ENCODE data around the gene FLYWCH2. TPM values are rescaled to one million over a fixed set of nuclear protein-coding genes. Genes with fewer than 3 reads are reported as not detected.

The FLYWCH2 gene
- total RNA-seq, 2 experiments from 2014 or later = 7.8 to 8.1 TPM

DNA sequence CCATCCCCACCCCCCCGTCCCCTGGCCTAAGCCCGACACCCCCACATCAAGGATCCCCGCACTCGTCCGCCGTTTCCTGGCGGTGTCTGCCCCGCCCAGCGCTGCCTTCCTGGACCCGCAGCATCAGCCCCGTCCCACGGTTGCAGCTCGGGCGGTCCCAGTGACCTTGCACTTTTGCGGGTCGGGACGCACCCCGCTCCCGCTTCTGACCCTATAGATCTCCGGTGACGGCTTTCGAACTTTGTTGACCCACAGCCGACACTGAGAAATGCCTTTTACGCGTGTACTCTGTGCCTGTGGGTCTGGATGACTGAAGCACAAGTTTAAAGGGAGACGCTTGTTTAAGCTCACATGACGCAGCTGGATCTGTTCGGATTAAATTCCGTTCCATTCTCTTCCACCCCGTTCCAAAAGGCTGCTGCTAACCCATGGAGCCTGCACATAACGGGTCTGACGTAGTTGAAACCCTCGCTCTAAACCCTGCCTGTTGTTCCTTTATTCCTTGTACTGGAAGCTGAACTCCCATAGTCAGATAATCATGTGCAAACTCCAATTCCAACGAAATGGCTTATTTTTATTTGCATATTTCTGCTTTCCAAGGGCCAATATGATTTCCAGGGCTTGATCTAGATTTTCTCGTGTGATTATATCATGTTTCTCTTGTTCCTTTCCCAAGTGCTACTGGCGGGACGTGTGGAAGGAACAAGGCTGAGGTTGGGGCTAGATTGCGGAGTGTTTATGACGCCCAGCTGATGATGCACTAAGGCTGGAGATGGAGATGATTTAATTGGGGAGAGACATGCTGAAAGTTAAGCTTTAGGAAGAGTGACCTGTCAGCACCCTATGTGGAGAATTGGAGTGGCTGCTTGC, 29.6 kb downstream of the FLYWCH2 start:
- CTCF ChIA-PET = interaction anchor here (1.0 to 4.0 kb wide), 4 partner anchors 14 to 44 kb away, joined by 5 to 19 read pairs (median 8); no protein-coding TSS in a partner anchor
- H3K9me3 ChIP-seq (ENCODE audit: control insufficient read depth in 1 of 2, insufficient read depth in 1 of 2, low read length in 2 of 2) = no peaks in the 10 kb centered on the region
- POLR2A ChIA-PET = interaction anchor here (0.6 to 3.7 kb wide), 13 partner anchors 8 to 1603 kb away, joined by 3 to 60 read pairs (median 4); partner anchors contain the start of genes FLYWCH2, KCTD5, SRRM2 and UBE2I
- DNase-seq (peak in 11 of 14 experiments; percentile 12 to 59 (median 21)), ATAC-seq (ENCODE audit: poor library complexity) (peak; percentile 16)
- peak overlapping the region; percentile 7 to 46 for H3K27ac ChIP-seq (ENCODE audit: low read depth in 1 of 2, low read length in 2 of 2)
- no peaks in the 10 kb centered on the region for H3K27me3 ChIP-seq (ENCODE audit: control insufficient read depth in 1 of 2, insufficient read depth in 2 of 2, low read length in 2 of 2)
- TF ChIP-seq, protein P1, sequence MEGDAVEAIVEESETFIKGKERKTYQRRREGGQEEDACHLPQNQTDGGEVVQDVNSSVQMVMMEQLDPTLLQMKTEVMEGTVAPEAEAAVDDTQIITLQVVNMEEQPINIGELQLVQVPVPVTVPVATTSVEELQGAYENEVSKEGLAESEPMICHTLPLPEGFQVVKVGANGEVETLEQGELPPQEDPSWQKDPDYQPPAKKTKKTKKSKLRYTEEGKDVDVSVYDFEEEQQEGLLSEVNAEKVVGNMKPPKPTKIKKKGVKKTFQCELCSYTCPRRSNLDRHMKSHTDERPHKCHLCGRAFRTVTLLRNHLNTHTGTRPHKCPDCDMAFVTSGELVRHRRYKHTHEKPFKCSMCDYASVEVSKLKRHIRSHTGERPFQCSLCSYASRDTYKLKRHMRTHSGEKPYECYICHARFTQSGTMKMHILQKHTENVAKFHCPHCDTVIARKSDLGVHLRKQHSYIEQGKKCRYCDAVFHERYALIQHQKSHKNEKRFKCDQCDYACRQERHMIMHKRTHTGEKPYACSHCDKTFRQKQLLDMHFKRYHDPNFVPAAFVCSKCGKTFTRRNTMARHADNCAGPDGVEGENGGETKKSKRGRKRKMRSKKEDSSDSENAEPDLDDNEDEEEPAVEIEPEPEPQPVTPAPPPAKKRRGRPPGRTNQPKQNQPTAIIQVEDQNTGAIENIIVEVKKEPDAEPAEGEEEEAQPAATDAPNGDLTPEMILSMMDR (IDR thresholded peaks at IDR 0.05) = no peak
- Mint-ChIP-seq H3K27me3 (no peaks in the 10 kb centered on the region), H3K4me3 (peak overlapping the region; percentile 96), H3K36me3 (ENCODE audit: low read depth) (peaks cover 32% of the 10 kb centered on the region), H3K27ac (peak overlapping the region; percentile 82), H3K4me1 (ENCODE audit: low read depth) (peaks cover 24% of the 10 kb centered on the region), H3K9me3 (no peaks in the 10 kb centered on the region)
- intact Hi-C loops (cut with DNase I, micrococcal nuclease) = loop anchor here in 1 of 2 experiments (5.0 kb wide), 1 partner anchor 70 kb away; the partner anchor contains the start of gene PKMYT1
- peak overlapping the region; percentile 75 for H3K4me3 ChIP-seq (ENCODE audit: low read length)
- H3K36me3 ChIP-seq (ENCODE audit: insufficient read depth, low read length) = peaks cover 13% of the 10 kb centered on the region
- peaks cover 18% of the 10 kb centered on the region for H3K4me1 ChIP-seq (ENCODE audit: insufficient read depth, low read length)

- POLR2A ChIA-PET = interaction anchor here (1.0 kb wide), 1 partner anchor 45 kb away, joined by 3 read pairs; no protein-coding TSS in a partner anchor
- H3K27ac Mint-ChIP-seq = peak overlapping the region; percentile 82
Observed at GRCh38 chr16:2913603-2914002, 30.6 kb downstream of the FLYWCH2 start.

DNA sequence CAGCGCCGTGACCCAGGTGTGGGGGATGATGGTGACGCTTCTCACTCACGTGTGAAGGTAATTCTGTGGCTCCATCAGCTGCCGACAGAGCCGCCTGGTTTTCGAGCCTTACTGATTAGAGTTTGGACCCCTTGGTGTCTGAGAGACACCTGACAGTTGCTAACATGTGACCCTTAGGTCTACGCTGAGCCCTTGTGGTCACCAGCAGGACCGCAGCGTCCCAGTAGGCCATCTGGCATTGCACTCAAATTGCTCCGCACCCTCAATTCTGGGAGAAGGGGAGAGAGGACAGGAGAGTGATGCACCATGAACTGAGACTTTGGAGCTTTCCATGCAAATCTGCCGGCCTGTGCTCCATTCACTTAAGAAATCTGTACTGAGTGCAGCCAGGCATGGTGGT, 31.2 kb downstream of the FLYWCH2 start:
- H3K36me3 Mint-ChIP-seq (ENCODE audit: low read depth) = peaks cover 34% of the 10 kb centered on the region
- POLR2A ChIA-PET = no interaction called here
- Histone ChIP-seq H3K4me1 (ENCODE audit: insufficient read depth, low read length) (peaks cover 18% of the 10 kb centered on the region), H3K36me3 (ENCODE audit: insufficient read depth, low read length) (peaks cover 17% of the 10 kb centered on the region), H3K9me3 (ENCODE audit: control insufficient read depth in 1 of 2, insufficient read depth in 1 of 2, low read length in 2 of 2) (no peaks in the 10 kb centered on the region), H3K27me3 (ENCODE audit: control insufficient read depth in 1 of 2, insufficient read depth in 2 of 2, low read length in 2 of 2) (no peaks in the 10 kb centered on the region), H3K27ac (ENCODE audit: low read depth in 1 of 2, low read length in 2 of 2) (no peak overlapping the region), H3K4me3 (ENCODE audit: low read length) (no peak overlapping the region)
- peak overlapping the region; percentile 82 for H3K27ac Mint-ChIP-seq
- intact Hi-C loops (cut with DNase I, micrococcal nuclease) = loop anchor here in 1 of 2 experiments (5.0 kb wide), 1 partner anchor 68 kb away; the partner anchor contains the start of gene PKMYT1
- ATAC-seq (ENCODE audit: poor library complexity) (no peak), DNase-seq (peak in 1 of 14 experiments; percentile 21)
- H3K4me3 Mint-ChIP-seq = peak overlapping the region; percentile 96
- no peaks in the 10 kb centered on the region for H3K9me3 Mint-ChIP-seq
- H3K27me3 Mint-ChIP-seq = no peaks in the 10 kb centered on the region
- CTCF ChIA-PET = interaction anchor here (3.0 to 4.0 kb wide), 2 partner anchors 13 to 46 kb away, joined by 10 to 19 read pairs; no protein-coding TSS in a partner anchor
- peaks cover 24% of the 10 kb centered on the region for H3K4me1 Mint-ChIP-seq (ENCODE audit: low read depth)
- TF ChIP-seq, protein P1 (IDR thresholded peaks at IDR 0.05) = no peak

More at GRCh38 chr16:2913603-2914002, 30.6 kb downstream of the FLYWCH2 start:
- TF ChIP-seq, protein P1 (IDR thresholded peaks at IDR 0.05) = no peak
- no peaks in the 10 kb centered on the region for H3K27me3 Mint-ChIP-seq
- intact Hi-C loops (cut with DNase I, micrococcal nuclease) = loop anchor here in 1 of 2 experiments (5.0 kb wide), 1 partner anchor 69 kb away; the partner anchor contains the start of gene PKMYT1
- DNase-seq = peak in 1 of 14 experiments; percentile 13
- peaks cover 24% of the 10 kb centered on the region for H3K4me1 Mint-ChIP-seq (ENCODE audit: low read depth)
- Histone ChIP-seq H3K36me3 (ENCODE audit: insufficient read depth, low read length) (peaks cover 13% of the 10 kb centered on the region), H3K4me3 (ENCODE audit: low read length) (no peak overlapping the region), H3K4me1 (ENCODE audit: insufficient read depth, low read length) (peaks cover 18% of the 10 kb centered on the region), H3K9me3 (ENCODE audit: control insufficient read depth in 1 of 2, insufficient read depth in 1 of 2, low read length in 2 of 2) (no peaks in the 10 kb centered on the region), H3K27ac (ENCODE audit: low read depth in 1 of 2, low read length in 2 of 2) (no peak overlapping the region), H3K27me3 (ENCODE audit: control insufficient read depth in 1 of 2, insufficient read depth in 2 of 2, low read length in 2 of 2) (no peaks in the 10 kb centered on the region)
- no peak for ATAC-seq (ENCODE audit: poor library complexity)
- H3K36me3 Mint-ChIP-seq (ENCODE audit: low read depth) = peaks cover 34% of the 10 kb centered on the region
- no peaks in the 10 kb centered on the region for H3K9me3 Mint-ChIP-seq
- H3K4me3 Mint-ChIP-seq = peak overlapping the region; percentile 96
- CTCF ChIA-PET = interaction anchor here (3.0 to 4.0 kb wide), 2 partner anchors 13 to 45 kb away, joined by 10 to 19 read pairs; no protein-coding TSS in a partner anchor

Data from CD4-positive, alpha-beta T cell (primary cell).